Mesothelial cell of epicardium (in vitro differentiated cells): ENCODE measurements around the gene FIBCD1. TPM values are rescaled to one million over a fixed set of nuclear protein-coding genes. Genes with fewer than 3 reads are reported as not detected.
A peak's percentile ranks its signal among the peaks of the same experiment; 100 is the strongest.

Source experiments
- DNase-seq, 2 experiments: peaks; one replicate each; pipeline ENCODE4 v3.0.0; 2021; ENCODE audit warnings: low spot score in 2 of 2; ENCODE audit not compliant: unreplicated experiment in 2 of 2
- H3K27ac Mint-ChIP-seq: 2 replicates; pipeline ENCODE4 v1.8.0; 2021; ENCODE audit warnings: mixed read lengths
- H3K27me3 Mint-ChIP-seq: 2 replicates; pipeline ENCODE4 v1.8.0; 2021; ENCODE audit warnings: low read depth, mixed read lengths
- H3K36me3 Mint-ChIP-seq: 2 replicates; pipeline ENCODE4 v1.8.0; 2021; ENCODE audit warnings: mixed read lengths
- H3K4me1 Mint-ChIP-seq: 2 replicates; pipeline ENCODE4 v1.8.0; 2021; ENCODE audit warnings: mixed read lengths
- H3K4me3 Mint-ChIP-seq: 2 replicates; pipeline ENCODE4 v1.8.0; 2021; ENCODE audit warnings: mild to moderate bottlenecking, moderate library complexity, mixed read lengths
- H3K9me3 Mint-ChIP-seq: 2 replicates; pipeline ENCODE4 v1.8.0; 2021; ENCODE audit warnings: mixed read lengths
- CTCF ChIP-seq: fragments of 200-600 bp; sonication (generic); IDR thresholded peaks from one replicate; pipeline ENCODE4 v1.5.0; 2021; ENCODE audit warnings: antibody characterized with exemption; ENCODE audit not compliant: unreplicated experiment
- total RNA-seq: library from RNA; stranded (reverse); gene quantifications from 3 replicates; pipeline ENCODE4 v1.2.1, GENCODE V29; 2021

The FIBCD1 gene
- total RNA-seq, 1 donor from 2014 or later: 2.2 TPM

- Mint-ChIP-seq H3K4me1 (peaks cover 37% of the 10 kb centered on the region), H3K9me3 (no peaks in the 10 kb centered on the region), H3K27me3 (peaks cover 47% of the 10 kb centered on the region), H3K27ac (no peak overlapping the region), H3K36me3 (no peaks in the 10 kb centered on the region), H3K4me3 (no peak overlapping the region)
- DNase-seq: no peak
- no peak for TF ChIP-seq CTCF
Measured at GRCh38 chr9:130935648-130936271, 3.3 kb downstream of the FIBCD1 start.

GRCh38 chr9:130934702-130935647 lies 4.1 kb downstream of the FIBCD1 start:
- no peaks in the 10 kb centered on the region for H3K9me3 Mint-ChIP-seq
- H3K27me3 Mint-ChIP-seq: peaks cover 39% of the 10 kb centered on the region
- H3K4me3 Mint-ChIP-seq: no peak overlapping the region
- no peak for DNase-seq
- H3K36me3 Mint-ChIP-seq: no peaks in the 10 kb centered on the region
- peaks cover 34% of the 10 kb centered on the region for H3K4me1 Mint-ChIP-seq
- no peak for TF ChIP-seq CTCF
- no peak overlapping the region for H3K27ac Mint-ChIP-seq

- Mint-ChIP-seq H3K36me3 (no peaks in the 10 kb centered on the region), H3K4me1 (peaks cover 34% of the 10 kb centered on the region), H3K4me3 (no peak overlapping the region), H3K27ac (no peak overlapping the region), H3K9me3 (no peaks in the 10 kb centered on the region), H3K27me3 (peaks cover 35% of the 10 kb centered on the region)
- no peak for DNase-seq
- no peak for TF ChIP-seq CTCF
Measured at GRCh38 chr9:130934246-130934645, 4.8 kb downstream of the FIBCD1 start.

- peak overlapping the region; percentile 62 for H3K27ac Mint-ChIP-seq
- peaks cover 33% of the 10 kb centered on the region for H3K27me3 Mint-ChIP-seq
- H3K4me1 Mint-ChIP-seq: peaks cover 33% of the 10 kb centered on the region
- no peaks in the 10 kb centered on the region for H3K9me3 Mint-ChIP-seq
- H3K36me3 Mint-ChIP-seq: no peaks in the 10 kb centered on the region
- H3K4me3 Mint-ChIP-seq: no peak overlapping the region
- DNase-seq: no peak
- TF ChIP-seq CTCF: no peak
Measured at GRCh38 chr9:130933114-130934046, 5.7 kb downstream of the FIBCD1 start.
